Heart left ventricle (tissue), 13 donors: ENCODE measurements around the gene ETV5.

ENCODE experiments used
- POLR2A ChIP-seq, 2 donors: fragments of 450-650 bp; IDR thresholded peaks; one replicate each; pipeline ENCODE4 v1.6.1; 2017; ENCODE audit warnings: antibody characterized with exemption in 2 of 2, mild to moderate bottlenecking in 2 of 2, moderate library complexity in 2 of 2
- TF ChIP-seq, protein P1 (sequence below), 12 donors: fragments of 200-600 bp; sonication (generic) in 4 of 12; IDR thresholded peaks; one replicate each; pipeline versions ENCODE4 v1.5.0 to v1.8.0; 2018 to 2022; ENCODE audit warnings: antibody characterized with exemption in 12 of 12, mild to moderate bottlenecking in 5 of 12
- donor health status: ischemic (EF 13 %, LVEDD 7.1; RV severe dilation, severe dysfunction).
- donor health status: DM: no; HTN: yes; CAD: no.
- donor health status: DM: no; HTN: no; CAD: no.
- donor health status: ischemic (EF 25% LVEDD 6.9; RV normal size, moderate dysfunction).
- donor health status: ischemic (EF 25% LVEDD 5.7; RV mildly dilated, moderate dysfunction).
- donor health status: ischemic (EF 35%, LVEDD 5.7; RV mildly dilated, moderate dysfunction).
- donor health status: nonischemic (EF 11% LVEDD 7.7; RV severe dilation, severe dysfunction).
- donor health status: DM: yes; HTN: yes; CAD: no.
- donor health status: PGD.
- donor health status: ischemic (EF 29% LVEDD 5.4; RV normal size, mild dysfunction).
- donor health status: nonischemic (EF 23%, LVEDD 6.1; RV moderate dilation, normal function).

DNA sequence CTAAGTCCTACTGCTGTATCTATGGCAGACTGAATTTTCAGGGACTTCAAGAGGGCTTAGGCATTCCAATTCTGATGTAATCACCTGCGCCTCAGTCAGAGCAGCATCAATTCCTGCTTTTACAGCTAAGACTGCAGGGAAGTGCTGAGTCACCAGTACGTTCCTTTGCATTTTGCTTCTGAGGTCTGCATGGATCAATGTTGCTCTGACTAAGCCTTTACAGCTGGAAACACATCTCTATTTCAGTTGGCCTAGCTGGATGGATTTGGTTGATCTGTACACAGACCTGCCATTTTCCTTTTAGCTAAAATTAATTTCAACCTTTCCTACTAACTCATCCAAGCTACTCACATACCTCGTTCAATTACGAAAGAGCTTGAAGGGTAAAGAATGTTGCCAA is 51.3 kb downstream of the ETV5 start:
- TF ChIP-seq, protein P1, sequence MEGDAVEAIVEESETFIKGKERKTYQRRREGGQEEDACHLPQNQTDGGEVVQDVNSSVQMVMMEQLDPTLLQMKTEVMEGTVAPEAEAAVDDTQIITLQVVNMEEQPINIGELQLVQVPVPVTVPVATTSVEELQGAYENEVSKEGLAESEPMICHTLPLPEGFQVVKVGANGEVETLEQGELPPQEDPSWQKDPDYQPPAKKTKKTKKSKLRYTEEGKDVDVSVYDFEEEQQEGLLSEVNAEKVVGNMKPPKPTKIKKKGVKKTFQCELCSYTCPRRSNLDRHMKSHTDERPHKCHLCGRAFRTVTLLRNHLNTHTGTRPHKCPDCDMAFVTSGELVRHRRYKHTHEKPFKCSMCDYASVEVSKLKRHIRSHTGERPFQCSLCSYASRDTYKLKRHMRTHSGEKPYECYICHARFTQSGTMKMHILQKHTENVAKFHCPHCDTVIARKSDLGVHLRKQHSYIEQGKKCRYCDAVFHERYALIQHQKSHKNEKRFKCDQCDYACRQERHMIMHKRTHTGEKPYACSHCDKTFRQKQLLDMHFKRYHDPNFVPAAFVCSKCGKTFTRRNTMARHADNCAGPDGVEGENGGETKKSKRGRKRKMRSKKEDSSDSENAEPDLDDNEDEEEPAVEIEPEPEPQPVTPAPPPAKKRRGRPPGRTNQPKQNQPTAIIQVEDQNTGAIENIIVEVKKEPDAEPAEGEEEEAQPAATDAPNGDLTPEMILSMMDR (IDR thresholded peaks at IDR 0.05): no peak
- TF ChIP-seq POLR2A (IDR thresholded peaks at IDR 0.05): no peak
